H9 (cell line): Measurements from ENCODE around the gene LIPA. TPM values are rescaled to one million over a fixed set of nuclear protein-coding genes. Genes with fewer than 3 reads are reported as not detected.

Source experiments
- DNase-seq: peaks from one replicate; pipeline ENCODE4 v3.0.0-alpha.2; 2017
- H2AFZ ChIP-seq: one replicate; pipeline ENCODE4 v1.6.1; 2013; ENCODE audit warnings: mild to moderate bottlenecking, low read length, control low read depth, moderate library complexity
- H2AK5ac ChIP-seq: 2 replicates; pipeline ENCODE4 v1.6.1; 2013; ENCODE audit warnings: low read length, control low read depth, mixed read lengths; ENCODE audit not compliant: insufficient read length
- H2BK120ac ChIP-seq: one replicate; pipeline ENCODE4 v1.6.1; 2013; ENCODE audit warnings: low read depth, mild to moderate bottlenecking, low read length, control low read depth, inconsistent platforms; ENCODE audit not compliant: poor library complexity, severe bottlenecking
- H2BK12ac ChIP-seq: 2 replicates; pipeline ENCODE4 v1.6.1; 2013; ENCODE audit warnings: low read length, control low read depth, mixed read lengths, low read depth; ENCODE audit not compliant: insufficient read length
- H2BK15ac ChIP-seq: 2 replicates; pipeline ENCODE4 v1.6.1; 2013; ENCODE audit warnings: low read depth, low read length, control low read depth
- H2BK20ac ChIP-seq: one replicate; pipeline ENCODE4 v1.6.1; 2013; ENCODE audit warnings: low read depth, mild to moderate bottlenecking, low read length, control low read depth, inconsistent platforms; ENCODE audit not compliant: poor library complexity, severe bottlenecking
- H2BK5ac ChIP-seq: 2 replicates; pipeline ENCODE4 v1.6.1; 2013; ENCODE audit warnings: low read length, control low read depth, mixed read lengths; ENCODE audit not compliant: insufficient read length
- H3K14ac ChIP-seq: 2 replicates; pipeline ENCODE4 v1.6.1; 2013; ENCODE audit warnings: low read length, control low read depth; ENCODE audit not compliant: insufficient read depth
- H3K18ac ChIP-seq: 2 replicates; pipeline ENCODE4 v1.6.1; 2013; ENCODE audit warnings: low read depth, mild to moderate bottlenecking, mixed read lengths, low read length, control low read depth; ENCODE audit not compliant: insufficient read length
- H3K23ac ChIP-seq: 2 replicates; pipeline ENCODE4 v1.6.1; 2013; ENCODE audit warnings: low read length, control low read depth, mixed read lengths, low read depth; ENCODE audit not compliant: insufficient read length
- H3K23me2 ChIP-seq: 2 replicates; pipeline ENCODE4 v1.6.1; 2013; ENCODE audit warnings: low read depth, mild to moderate bottlenecking, mixed read lengths, low read length, control low read depth; ENCODE audit not compliant: insufficient read length, poor library complexity, severe bottlenecking
- H3K27ac ChIP-seq: 2 replicates; pipeline ENCODE4 v1.5.1; 2013; ENCODE audit warnings: low read length, control low read depth, mixed read lengths, low read depth; ENCODE audit not compliant: insufficient read length
- H3K27me3 ChIP-seq: 2 replicates; pipeline ENCODE4 v1.6.1; 2013; ENCODE audit warnings: low read length, control low read depth, inconsistent platforms; ENCODE audit not compliant: insufficient read depth
- H3K4ac ChIP-seq: 2 replicates; pipeline ENCODE4 v1.6.1; 2013; ENCODE audit warnings: low read depth, mild to moderate bottlenecking, control low read depth, inconsistent platforms, low read length, moderate library complexity
- H3K4me1 ChIP-seq: 2 replicates; pipeline ENCODE4 v1.6.1; 2013; ENCODE audit warnings: low read length, control low read depth, inconsistent platforms; ENCODE audit not compliant: insufficient read depth
- H3K4me2 ChIP-seq: 2 replicates; pipeline ENCODE4 v1.6.1; 2013; ENCODE audit warnings: low read length, control low read depth, mixed read lengths; ENCODE audit not compliant: insufficient read length, insufficient read depth
- H3K56ac ChIP-seq: 2 replicates; pipeline ENCODE4 v1.6.1; 2013; ENCODE audit warnings: low read depth, mild to moderate bottlenecking, mixed read lengths, low read length, control low read depth; ENCODE audit not compliant: insufficient read length
- H3K79me1 ChIP-seq: 2 replicates; pipeline ENCODE4 v1.6.1; 2013; ENCODE audit warnings: low read depth, mild to moderate bottlenecking, moderate library complexity, low read length, control low read depth, inconsistent platforms; ENCODE audit not compliant: insufficient read depth, poor library complexity, severe bottlenecking
- H3K79me2 ChIP-seq: 2 replicates; pipeline ENCODE4 v1.6.1; 2013; ENCODE audit warnings: low read length, control low read depth, inconsistent platforms; ENCODE audit not compliant: insufficient read depth
- H3K9ac ChIP-seq: 2 replicates; pipeline ENCODE4 v1.6.1; 2013; ENCODE audit warnings: low read length, control low read depth, mixed read lengths; ENCODE audit not compliant: insufficient read length; ENCODE audit errors: extremely low read depth
- H3K9me3 ChIP-seq: one replicate; pipeline ENCODE4 v1.6.1; 2013; ENCODE audit warnings: low read depth, low read length, inconsistent platforms; ENCODE audit not compliant: control insufficient read depth
- H3T11ph ChIP-seq: one replicate; pipeline ENCODE4 v1.6.1; 2013; ENCODE audit warnings: mild to moderate bottlenecking, low read length, control low read depth, inconsistent platforms
- H4K20me1 ChIP-seq: one replicate; pipeline ENCODE4 v1.6.1; 2013; ENCODE audit not compliant: control insufficient read depth, insufficient read length, insufficient read depth
- H4K5ac ChIP-seq: 2 replicates; pipeline ENCODE4 v1.6.1; 2013; ENCODE audit warnings: low read depth, mild to moderate bottlenecking, mixed read lengths, low read length, control low read depth; ENCODE audit not compliant: insufficient read length
- H4K8ac ChIP-seq: replicated peaks from 2 replicates; pipeline ENCODE4 v1.6.1; 2013; ENCODE audit warnings: low read length, control low read depth, mixed read lengths, low read depth; ENCODE audit not compliant: insufficient read length
- H4K91ac ChIP-seq: 2 replicates; pipeline ENCODE4 v1.6.1; 2013; ENCODE audit warnings: low read depth, mild to moderate bottlenecking, moderate library complexity, mixed read lengths, low read length, control low read depth; ENCODE audit not compliant: insufficient read length
- H3K27ac Mint-ChIP-seq, 3 experiments: 2 replicates in 2 of 3; 3 replicates in 1 of 3; pipeline ENCODE4 v1.8.0; 2020 to 2021; ENCODE audit warnings: mixed read lengths in 3 of 3, mild to moderate bottlenecking in 1 of 3, moderate library complexity in 1 of 3
- H3K27me3 Mint-ChIP-seq: 2 replicates; pipeline ENCODE4 v1.8.0; 2021; ENCODE audit warnings: low read depth, mild to moderate bottlenecking, moderate library complexity, mixed read lengths
- H3K36me3 Mint-ChIP-seq, 3 experiments: 2 replicates in 2 of 3; 3 replicates in 1 of 3; pipeline ENCODE4 v1.8.0; 2020 to 2021; ENCODE audit warnings: low read depth in 3 of 3, mixed read lengths in 3 of 3; ENCODE audit not compliant: insufficient read depth in 1 of 3
- H3K4me1 Mint-ChIP-seq, 2 experiments: 2 replicates each; pipeline ENCODE4 v1.8.0; 2020; ENCODE audit warnings: mixed read lengths in 2 of 2
- H3K4me3 Mint-ChIP-seq, 2 experiments: 2 replicates in 1 of 2; 3 replicates in 1 of 2; pipeline ENCODE4 v1.8.0; 2020 to 2021; ENCODE audit warnings: mild to moderate bottlenecking in 2 of 2, mixed read lengths in 2 of 2, moderate library complexity in 1 of 2
- H3K9me3 Mint-ChIP-seq, 2 experiments: 2 replicates in 1 of 2; 3 replicates in 1 of 2; pipeline ENCODE4 v1.8.0; 2020; ENCODE audit warnings: mild to moderate bottlenecking in 2 of 2, mixed read lengths in 2 of 2, moderate library complexity in 1 of 2
- WGBS: extraction: QIAGEN DNeasy Blood & Tissue Kit; methylation state at CpG from one replicate; pipeline ENCODE4 v1.1.7; 2013; ENCODE audit warnings: missing lambda C conversion rate, low lambda C conversion rate, mixed read lengths; ENCODE audit not compliant: insufficient read length; ENCODE audit errors: extremely low coverage; 5-methylcytosine and 5-hydroxymethylcytosine counted together
- total RNA-seq: library from RNA; stranded (reverse); gene quantifications from 2 replicates; pipeline ENCODE4 v1.2.1, GENCODE V29; 2021
- TF ChIP-seq, protein P1 (sequence below): fragments of 200-600 bp; sonication (generic); conservative IDR thresholded peaks from 3 replicates; pipeline ENCODE4 v1.8.0; 2021; ENCODE audit warnings: antibody characterized with exemption, mild to moderate bottlenecking

The LIPA gene
- total RNA-seq, 1 experiment from 2014 or later, result 20.9 TPM

DNA sequence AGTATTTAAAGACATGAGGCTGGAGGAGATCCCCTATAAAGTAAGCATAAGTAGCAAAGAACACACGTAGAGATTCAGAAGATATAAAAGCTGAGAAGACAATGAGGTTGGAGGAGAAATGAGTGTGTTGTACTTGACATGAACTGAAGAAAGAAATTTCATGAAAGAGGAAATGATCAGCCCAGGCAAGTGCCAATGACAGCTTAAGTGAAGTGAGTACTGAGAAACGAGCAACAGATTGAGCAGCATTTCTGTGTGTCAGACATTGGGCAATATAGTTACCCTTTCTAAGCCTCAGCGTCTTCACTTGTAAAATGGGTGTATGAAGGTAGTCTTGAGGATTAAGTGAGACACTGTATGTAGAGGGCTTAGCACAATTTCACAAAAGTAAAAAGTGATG is 4.8 kb upstream of the LIPA start:
- H2BK120ac ChIP-seq, result no peak overlapping the region
- TF ChIP-seq, protein P1, sequence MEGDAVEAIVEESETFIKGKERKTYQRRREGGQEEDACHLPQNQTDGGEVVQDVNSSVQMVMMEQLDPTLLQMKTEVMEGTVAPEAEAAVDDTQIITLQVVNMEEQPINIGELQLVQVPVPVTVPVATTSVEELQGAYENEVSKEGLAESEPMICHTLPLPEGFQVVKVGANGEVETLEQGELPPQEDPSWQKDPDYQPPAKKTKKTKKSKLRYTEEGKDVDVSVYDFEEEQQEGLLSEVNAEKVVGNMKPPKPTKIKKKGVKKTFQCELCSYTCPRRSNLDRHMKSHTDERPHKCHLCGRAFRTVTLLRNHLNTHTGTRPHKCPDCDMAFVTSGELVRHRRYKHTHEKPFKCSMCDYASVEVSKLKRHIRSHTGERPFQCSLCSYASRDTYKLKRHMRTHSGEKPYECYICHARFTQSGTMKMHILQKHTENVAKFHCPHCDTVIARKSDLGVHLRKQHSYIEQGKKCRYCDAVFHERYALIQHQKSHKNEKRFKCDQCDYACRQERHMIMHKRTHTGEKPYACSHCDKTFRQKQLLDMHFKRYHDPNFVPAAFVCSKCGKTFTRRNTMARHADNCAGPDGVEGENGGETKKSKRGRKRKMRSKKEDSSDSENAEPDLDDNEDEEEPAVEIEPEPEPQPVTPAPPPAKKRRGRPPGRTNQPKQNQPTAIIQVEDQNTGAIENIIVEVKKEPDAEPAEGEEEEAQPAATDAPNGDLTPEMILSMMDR, result no peak
- no peak overlapping the region for H2AFZ ChIP-seq
- H3T11ph ChIP-seq, result no peak overlapping the region
- H3K36me3 Mint-ChIP-seq, result peaks cover 2 to 25% (median 12%) of the 10 kb centered on the region in 3 experiments; a peak in 6 of 7 replicates
- H2BK5ac ChIP-seq, result no peak overlapping the region
- peaks cover 14 to 15% of the 10 kb centered on the region in 2 experiments for H3K4me1 Mint-ChIP-seq
- H3K4ac ChIP-seq, result no peak overlapping the region
- H3K4me2 ChIP-seq, result no peak overlapping the region
- no peak overlapping the region for H3K14ac ChIP-seq
- no peaks in the 10 kb centered on the region for H3K23me2 ChIP-seq
- H2BK20ac ChIP-seq, result no peak overlapping the region
- H3K27me3 ChIP-seq, result no peaks in the 10 kb centered on the region
- no peak overlapping the region for H4K5ac ChIP-seq
- no peaks in the 10 kb centered on the region for H3K79me1 ChIP-seq
- WGBS, result no CpG with 5 or more reads among the region's 3 CpGs
- H2BK12ac ChIP-seq, result no peak overlapping the region
- no peak overlapping the region for H3K27ac Mint-ChIP-seq
- H3K9ac ChIP-seq, result no peak overlapping the region
- DNase-seq, result no peak
- H3K23ac ChIP-seq, result no peak overlapping the region
- no peak overlapping the region for H3K18ac ChIP-seq
- H3K4me3 Mint-ChIP-seq, result no peak overlapping the region
- no peak overlapping the region for H4K8ac ChIP-seq
- no peak overlapping the region for H3K27ac ChIP-seq
- H3K9me3 ChIP-seq, result peaks cover 9% of the 10 kb centered on the region
- H2BK15ac ChIP-seq, result no peak overlapping the region
- H3K9me3 Mint-ChIP-seq, result peaks cover 27 to 28% of the 10 kb centered on the region in 2 experiments
- H2AK5ac ChIP-seq, result no peak overlapping the region
- H3K79me2 ChIP-seq, result no peaks in the 10 kb centered on the region
- no peak overlapping the region for H4K91ac ChIP-seq
- H3K4me1 ChIP-seq, result no peaks in the 10 kb centered on the region; the same call in 1 of the 2 replicates
- H3K56ac ChIP-seq, result no peak overlapping the region
- H4K20me1 ChIP-seq, result no peaks in the 10 kb centered on the region
- H3K27me3 Mint-ChIP-seq, result peaks cover 2% of the 10 kb centered on the region; the same call in 1 of the 2 replicates
